Fibroblast of skin of abdomen (primary cell): ENCODE results near the gene PNMA6E.
"Not testable (repeated sequence)": the region's sequence is repeated elsewhere in the genome, so short reads cannot be mapped to it uniquely, and the experiment has no call there.

Experiments
- DNase-seq: peaks from one replicate; pipeline ENCODE4 v3.0.0-alpha.2; 2013

The PNMA6E gene

GRCh38 chrX:153407736-153408135, 6.6 kb upstream of the PNMA6E start:
- no peak for DNase-seq

GRCh38 chrX:153406903-153407302, 5.8 kb upstream of the PNMA6E start:
- DNase-seq: no peak

- no peak for DNase-seq
Observed at GRCh38 chrX:153406011-153406410, 4.9 kb upstream of the PNMA6E start.

- DNase-seq: no peak
Observed at GRCh38 chrX:153405426-153405825, 4.3 kb upstream of the PNMA6E start.

- not testable (repeated sequence) for DNase-seq
Observed at GRCh38 chrX:153404333-153404732, 3.2 kb upstream of the PNMA6E start.

- no peak for DNase-seq
Observed at GRCh38 chrX:153400146-153401132, 711 bp downstream of the PNMA6E start.

GRCh38 chrX:153398275-153398960, 2.7 kb downstream of the PNMA6E start:
- DNase-seq: no peak

- no peak for DNase-seq
Observed at GRCh38 chrX:153397256-153397960, 3.7 kb downstream of the PNMA6E start.

GRCh38 chrX:153396320-153397195, 4.6 kb downstream of the PNMA6E start:
- DNase-seq: no peak

GRCh38 chrX:153395613-153396319, 5.4 kb downstream of the PNMA6E start:
- no peak for DNase-seq

GRCh38 chrX:153394612-153395011, 6.5 kb downstream of the PNMA6E start:
- no peak for DNase-seq

- DNase-seq: no peak
Observed at GRCh38 chrX:153392642-153393321, 8.4 kb downstream of the PNMA6E start.

GRCh38 chrX:153389460-153389768, 11.7 kb downstream of the PNMA6E start:
- DNase-seq: not testable (repeated sequence)

- DNase-seq: no peak
Observed at GRCh38 chrX:153388722-153389459, 12.3 kb downstream of the PNMA6E start.

GRCh38 chrX:153387987-153388721, 13.0 kb downstream of the PNMA6E start:
- no peak for DNase-seq

GRCh38 chrX:153387345-153387744, 13.8 kb downstream of the PNMA6E start:
- no peak for DNase-seq

GRCh38 chrX:153386097-153386496, 15.1 kb downstream of the PNMA6E start:
- DNase-seq: no peak

- not testable (repeated sequence) for DNase-seq
Observed at GRCh38 chrX:153384973-153385372, 16.2 kb downstream of the PNMA6E start.

GRCh38 chrX:153384390-153384789, 16.8 kb downstream of the PNMA6E start:
- no peak for DNase-seq
